RPMI7951 (cell line): ENCODE data around the gene DNMT1. TPM values are rescaled to one million over a fixed set of nuclear protein-coding genes. Genes with fewer than 3 reads are reported as not detected.
"Not testable (repeated sequence)": the region's sequence is repeated elsewhere in the genome, so short reads cannot be mapped to it uniquely, and the experiment has no call there.

Source experiments
- DNase-seq: peaks from one replicate; pipeline ENCODE4 v3.0.0-alpha.2; 2012; ENCODE audit warnings: low read depth
- total RNA-seq: library from RNA; depleted of rRNA; stranded (reverse); fragments of >200 nt; shearing (Covaris generic); gene quantifications from 2 replicates; pipeline ENCODE4 v1.2.3, GENCODE V29; 2014; rRNA removed

The DNMT1 gene
- total RNA-seq = 100 and 108 TPM in 2 replicates

DNA sequence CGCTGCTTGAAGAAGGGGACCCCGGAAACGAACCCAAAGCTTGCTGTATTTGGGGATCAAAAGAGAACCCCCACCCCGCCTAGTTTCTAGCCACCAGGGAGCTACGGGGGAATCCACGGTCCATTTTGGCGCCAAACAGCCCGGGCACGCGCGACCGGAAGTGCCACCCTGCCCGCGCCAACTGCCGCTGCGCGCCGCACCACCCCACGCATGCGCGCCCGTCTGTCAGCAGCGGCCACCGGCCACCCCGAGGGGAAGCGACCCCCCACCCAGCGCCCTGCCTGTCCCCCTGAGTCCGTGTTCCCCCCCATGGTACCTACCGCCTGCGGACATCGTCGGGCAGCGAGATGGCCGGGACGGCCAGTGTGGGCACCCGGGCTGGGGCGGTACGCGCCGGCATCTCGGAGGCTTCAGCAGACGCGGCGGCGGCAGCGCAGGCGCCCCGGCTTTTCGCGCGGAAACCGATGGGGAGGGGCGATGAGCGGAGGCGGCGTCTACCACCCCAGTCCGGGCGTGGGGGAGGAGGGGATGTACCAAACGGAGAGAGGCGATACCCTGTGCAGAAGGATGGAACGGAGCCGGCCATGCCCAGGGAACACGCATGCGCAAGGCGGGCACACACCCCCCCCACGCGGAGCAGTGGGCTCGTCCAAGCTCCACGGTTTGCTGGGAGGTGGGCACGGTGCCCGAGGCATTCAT is at the start of gene DNMT1:
Gene DNMT1, minus strand, starts transcription at position 454 of the 699 bp plus-strand sequence. Its CDS starts 54 bp downstream, at position 400.
- DNase-seq = peak; percentile 96

DNA sequence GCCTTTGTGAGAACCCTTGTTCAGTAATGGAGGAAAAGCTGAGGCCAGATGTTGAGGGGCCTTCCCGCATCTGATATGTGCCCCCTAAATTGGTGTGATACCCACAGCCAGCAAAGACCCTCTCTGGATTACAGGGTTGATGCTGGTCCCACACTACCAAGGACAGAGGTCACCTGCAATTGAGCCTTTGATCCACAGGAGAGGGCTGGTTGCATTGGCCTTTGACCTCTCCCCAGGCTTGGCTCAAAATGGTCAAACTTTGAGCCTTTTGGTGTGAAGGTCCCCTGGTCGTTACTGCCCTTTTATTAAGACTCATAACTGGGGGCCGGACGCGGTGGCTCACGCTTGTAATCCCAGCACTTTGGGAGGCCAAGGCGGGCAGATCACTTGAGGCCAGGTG is 48.9 kb upstream of the DNMT1 start:
- no peak for DNase-seq

DNA sequence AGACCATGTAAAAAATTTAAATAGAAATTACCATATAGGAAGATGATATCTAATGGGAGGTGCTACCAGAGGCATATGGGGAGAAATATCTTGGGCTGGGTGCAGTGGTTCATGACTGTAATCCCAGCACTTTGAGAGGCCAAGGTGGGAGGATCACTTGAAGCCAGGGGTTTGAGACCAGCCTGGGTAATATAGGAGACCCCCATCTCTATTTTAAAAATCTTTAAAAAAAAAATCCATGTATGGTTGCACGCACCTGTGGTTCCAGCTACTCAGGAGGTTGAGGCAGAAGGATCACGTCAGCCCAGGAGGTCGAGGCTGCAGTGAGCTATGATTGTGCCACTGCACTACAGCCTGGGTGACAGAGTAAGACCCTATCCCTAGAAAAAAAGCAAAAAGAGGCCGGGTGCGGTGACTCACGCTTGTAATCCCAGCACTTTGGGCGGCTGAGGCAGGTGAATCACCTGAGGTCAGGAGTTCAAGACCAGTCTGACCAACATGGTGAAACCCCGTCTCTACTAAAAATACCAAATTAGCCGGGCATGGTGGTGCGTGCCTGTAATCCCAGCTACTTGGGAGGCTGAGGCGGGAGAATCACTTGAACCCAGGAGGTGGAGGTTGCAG is 47.2 kb upstream of the DNMT1 start:
- not testable (repeated sequence) for DNase-seq

DNA sequence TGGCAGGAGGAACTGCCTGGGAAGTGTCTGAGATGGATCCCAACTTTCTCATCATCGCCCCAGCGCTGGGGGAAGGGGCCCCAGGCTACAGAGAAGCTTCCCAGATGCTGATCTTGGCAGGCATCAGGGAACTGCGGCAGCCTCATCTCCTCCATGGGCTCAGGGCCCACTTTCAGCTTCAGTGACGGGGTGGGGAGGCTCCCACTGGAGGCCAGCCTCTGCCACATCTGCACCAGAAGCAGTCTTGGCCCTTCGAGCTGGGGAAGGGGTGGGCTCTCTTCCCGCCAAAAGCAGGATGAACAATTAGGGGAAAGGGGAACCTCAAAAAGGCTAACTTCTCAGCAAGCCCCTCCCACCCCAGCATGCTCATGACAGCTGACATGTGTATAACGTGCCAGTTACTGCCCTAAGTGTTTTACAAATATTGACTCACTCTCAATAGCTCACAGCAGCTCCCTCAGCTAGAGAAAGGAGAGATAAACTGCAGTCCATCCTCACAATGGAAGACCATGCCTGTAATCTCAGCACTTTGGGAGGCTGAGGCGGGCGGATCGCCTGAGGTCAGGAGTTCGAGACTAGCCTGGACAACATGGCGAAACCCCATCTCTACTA is 43.5 kb upstream of the DNMT1 start:
- peak; percentile 57 for DNase-seq

DNA sequence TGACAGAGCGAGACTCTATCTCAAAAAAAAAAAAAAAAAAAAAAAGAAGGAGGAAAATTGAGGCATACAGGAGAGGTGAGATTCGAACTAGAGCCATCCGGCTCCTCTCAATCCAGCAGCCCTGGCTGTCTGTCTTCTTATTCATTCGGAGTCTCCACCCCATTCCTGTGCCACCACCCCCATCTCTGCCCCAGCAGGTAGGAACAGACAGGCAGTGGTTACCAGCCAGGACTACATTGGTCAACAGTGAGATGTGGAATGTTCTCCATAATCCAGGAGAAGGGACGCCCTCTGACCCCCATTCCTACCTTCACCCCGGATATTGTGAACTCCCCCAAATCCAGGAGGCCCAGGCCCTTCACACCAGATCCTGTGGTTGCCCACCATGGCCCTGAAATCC is 42.9 kb upstream of the DNMT1 start:
- DNase-seq = no peak

DNA sequence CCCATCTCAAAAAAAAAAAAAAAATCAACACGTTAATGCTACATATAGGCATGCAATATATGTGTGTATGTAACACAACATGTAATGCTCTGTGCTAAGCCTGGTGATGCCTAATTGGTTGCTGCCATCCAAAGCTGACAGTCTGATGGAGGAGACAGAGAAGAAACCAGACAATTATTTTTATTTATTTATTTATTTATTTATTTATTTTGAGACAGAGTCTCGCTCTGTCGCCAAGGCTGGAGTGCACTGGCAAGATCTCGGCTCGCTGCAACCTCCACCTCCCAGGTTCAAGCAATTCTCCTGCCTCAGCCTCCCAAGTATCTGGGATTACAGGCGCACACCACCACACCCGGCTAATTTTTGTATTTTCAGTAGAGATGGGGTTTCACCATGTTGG is 40.7 kb upstream of the DNMT1 start:
- not testable (repeated sequence) for DNase-seq

DNA sequence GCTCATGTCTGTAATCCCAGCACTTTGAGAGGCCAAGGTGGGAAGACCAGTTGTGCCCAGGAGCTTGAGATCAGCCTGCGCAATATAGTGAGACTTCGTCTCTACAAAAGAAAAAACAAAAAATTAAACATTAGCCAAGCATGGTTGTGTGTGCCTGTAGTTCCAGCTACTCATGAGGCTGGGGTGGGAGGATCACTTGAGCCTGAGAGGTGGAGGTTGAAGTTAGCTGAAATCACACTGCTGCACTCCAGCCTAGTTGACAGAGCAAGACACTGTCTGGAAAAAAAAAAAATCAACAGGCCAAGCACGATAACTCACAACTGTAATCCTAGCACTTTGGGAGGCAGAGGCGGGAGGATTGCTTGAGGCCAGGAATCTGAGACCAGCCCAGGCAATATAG is 40.2 kb upstream of the DNMT1 start:
- DNase-seq = no peak

DNA sequence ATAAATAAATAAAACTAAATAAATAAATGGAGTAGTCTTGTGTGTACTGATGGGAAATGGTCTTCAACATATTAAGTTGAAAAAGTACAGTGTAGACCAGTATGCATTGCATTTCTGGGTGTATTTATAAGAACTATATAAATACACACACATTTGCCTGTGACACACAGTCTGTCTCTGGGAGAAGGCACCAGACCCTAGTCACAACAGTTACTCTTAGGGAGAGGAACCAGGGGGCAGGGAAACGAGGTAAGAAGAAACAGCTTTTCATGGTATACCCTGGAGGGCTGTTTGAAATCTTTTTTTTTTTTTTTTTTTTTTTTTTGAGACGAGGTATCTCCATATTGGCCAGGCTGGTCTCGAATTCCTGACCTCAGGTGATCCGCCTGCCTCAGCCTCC is 39.2 kb upstream of the DNMT1 start:
- DNase-seq = no peak

DNA sequence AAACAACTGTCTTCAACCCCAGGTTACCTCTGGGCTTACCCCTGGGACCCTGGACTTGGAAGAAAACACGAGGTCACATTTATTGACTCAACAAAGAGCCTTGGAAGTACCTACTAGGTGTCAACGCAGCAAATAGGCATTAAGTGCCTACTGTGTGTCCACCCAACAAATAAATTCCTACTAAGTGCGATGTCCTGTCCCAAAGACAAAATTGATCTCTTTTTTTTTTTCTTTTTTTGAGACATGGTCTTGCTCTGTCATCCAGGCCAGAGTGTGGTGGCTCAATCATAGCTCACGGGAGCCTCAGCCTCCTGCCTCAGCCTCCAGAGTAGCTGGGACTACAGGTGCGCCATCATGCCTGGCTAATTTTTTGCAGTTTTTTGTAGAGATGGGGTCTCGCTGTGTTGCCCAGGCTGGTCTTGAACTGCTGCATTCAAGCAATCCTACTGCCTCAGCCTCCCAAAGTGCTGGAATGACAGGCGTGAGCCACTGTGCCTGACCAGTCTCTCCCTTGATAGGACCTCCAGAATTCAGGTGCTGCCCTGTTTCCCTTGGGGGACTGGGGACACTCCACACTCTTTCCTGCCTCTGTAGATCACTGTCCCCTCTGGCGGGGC is 37.0 kb upstream of the DNMT1 start:
- no peak for DNase-seq

DNA sequence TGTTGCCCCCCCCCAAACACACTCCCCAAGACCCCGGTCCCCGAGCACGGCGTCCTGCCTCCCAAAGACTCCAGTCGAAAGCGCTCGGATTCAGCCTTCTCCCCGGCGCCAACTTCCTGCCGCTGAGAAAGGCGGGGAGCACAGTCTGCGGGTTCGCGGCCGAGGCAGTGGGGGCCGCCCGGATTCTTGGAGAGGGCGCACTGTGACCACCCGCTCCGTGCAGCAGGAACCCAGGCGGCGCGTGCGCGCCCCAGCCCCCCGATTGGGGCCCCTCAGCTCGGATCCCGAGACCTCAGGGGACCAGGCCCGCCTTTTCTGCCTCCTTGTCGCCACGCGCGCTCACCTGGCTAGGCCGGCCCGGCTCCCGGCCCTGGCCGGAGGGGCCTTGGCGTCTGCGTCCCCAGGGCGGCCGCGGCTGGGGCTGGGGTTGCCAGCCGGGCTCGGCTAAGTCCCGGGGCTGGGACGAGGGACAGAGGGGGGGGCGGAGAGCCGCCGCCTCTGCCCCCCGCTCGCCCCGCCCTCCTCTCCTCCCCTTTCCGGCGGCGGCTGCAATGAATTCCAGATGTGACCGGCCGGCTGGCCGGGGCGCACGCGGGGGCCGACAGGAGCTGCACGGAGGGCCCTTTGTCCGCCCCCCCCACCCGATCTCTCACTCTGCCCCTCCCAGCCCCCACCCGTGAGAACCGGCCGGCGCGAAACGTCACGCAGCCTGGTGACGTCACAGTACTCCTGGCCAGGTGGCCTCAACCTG is 36.3 kb upstream of the DNMT1 start, which contains the start of gene S1PR2:
Gene S1PR2, minus strand, starts transcription at position 471 of the 751 bp plus-strand sequence. CDS start 6,426 bp downstream, outside the sequence.
- peak; percentile 76 for DNase-seq

DNA sequence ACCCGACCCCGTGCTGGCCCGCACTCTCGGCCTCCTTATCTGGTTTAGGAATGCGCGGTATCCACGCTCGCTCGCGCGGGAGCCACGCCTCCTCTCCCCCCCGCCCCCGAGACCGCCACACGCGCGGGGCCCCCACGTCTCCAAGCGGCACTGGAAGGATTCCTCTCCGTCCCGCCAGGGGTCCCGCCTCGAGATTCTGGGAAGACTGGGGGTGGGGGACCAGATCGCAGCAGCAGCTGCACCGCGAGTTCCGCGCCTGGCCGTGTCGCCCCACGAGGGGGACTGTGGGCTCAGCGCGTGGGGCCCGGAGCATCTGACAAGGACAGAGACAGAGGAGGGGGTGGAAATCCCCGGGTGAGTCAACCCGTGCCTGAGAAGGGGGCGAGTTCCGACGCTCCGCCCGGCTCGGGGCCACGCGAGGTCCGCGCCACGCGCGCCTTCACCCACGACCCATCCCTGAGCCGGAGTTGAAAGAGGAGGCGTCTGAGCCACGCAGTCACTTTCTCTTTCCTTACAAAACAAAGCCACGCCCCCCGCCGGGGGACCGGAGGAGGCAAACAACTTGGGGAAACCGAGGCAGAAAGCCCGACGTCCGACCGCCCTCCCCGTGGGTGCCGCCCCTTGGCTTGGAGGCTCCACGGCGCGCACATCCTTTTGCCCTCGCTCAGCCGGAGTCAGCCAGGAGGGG is 35.6 kb upstream of the DNMT1 start:
- no peak for DNase-seq

DNA sequence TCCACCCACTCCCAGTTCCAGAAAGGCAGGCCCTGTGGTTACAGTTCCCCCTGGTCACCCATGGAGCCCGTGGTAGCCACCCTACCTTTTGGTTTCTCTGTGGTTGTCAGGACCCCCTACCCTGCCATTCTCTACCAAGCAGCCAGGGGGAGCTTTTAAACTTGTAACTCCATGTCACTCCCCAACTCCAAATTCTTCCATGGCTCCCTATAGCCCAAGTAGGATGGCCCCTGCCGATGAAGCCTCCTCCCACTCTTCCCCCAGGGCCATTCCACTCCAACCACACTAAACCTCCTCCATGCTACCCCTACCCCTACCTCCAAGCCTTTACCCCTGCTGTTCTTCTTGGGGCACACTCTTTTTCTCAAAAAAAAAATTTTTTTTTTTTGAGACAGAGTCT is 34.2 kb upstream of the DNMT1 start:
- peak; percentile 40 for DNase-seq

DNA sequence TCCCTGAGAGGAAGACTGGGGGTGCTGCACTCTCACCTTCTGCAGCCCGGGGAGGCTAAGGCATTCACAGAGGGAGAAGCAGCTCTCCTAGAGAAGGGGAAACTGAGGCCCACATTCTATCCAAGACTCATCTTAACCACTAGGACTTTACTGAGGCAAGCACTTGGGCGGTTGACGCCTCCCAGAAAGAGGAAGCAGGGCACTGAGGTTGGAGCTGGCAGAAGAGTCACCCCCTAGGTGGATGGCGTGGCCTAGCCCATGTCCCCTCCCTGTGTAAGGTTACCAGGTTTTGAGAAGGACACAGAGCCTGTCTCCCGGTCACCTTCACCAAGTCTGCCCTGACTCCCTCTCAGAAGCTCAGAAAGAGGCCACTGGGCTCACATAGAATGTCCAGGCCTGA is 33.6 kb upstream of the DNMT1 start:
- DNase-seq = no peak

DNA sequence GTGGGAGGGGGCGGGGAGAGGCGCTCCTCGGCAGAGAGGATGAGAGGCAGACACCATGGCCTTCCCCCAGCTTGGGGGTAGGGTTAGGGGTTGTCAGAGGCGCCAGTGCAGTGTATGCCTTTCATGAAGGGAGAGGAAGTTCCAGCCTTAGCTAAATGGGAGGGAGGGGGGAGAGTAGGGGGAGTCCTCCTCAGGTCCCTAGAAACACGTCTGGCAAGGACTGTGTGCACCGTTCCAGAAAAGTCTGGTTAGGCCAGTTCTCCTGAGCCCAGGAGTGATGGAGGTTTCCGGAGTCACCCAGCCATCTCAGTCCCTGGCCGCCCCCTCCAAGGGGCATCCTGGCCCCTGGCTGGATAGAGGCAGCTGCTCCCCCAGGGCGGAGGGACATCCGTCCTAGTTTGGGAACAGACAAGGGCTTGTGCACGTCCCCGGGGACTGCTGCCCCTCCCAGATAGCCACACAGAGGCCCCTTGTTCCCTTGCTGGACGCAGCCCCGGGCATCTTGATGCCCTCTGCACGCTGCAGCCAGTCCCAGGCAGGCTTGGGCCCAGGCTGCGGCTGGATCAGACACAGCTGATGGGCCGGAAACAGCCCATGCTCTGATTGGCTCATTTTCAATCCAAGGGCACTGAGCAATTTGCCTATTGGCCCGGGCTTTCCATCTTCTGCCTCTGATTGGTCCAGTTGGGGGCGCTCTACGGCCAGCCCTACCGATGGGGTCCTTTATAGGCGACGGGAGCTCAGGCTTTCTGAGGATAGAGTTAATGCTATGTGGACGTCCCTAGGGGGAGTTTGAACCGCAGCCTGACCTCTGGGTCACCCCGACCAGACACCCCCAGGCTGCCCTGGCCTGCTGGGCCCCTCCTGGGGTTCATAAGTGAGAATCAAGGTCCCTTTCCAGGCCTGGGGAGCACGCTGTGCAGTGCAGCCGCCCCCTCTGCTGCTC is 32.5 kb upstream of the DNMT1 start:
- DNase-seq = peak; percentile 64

DNA sequence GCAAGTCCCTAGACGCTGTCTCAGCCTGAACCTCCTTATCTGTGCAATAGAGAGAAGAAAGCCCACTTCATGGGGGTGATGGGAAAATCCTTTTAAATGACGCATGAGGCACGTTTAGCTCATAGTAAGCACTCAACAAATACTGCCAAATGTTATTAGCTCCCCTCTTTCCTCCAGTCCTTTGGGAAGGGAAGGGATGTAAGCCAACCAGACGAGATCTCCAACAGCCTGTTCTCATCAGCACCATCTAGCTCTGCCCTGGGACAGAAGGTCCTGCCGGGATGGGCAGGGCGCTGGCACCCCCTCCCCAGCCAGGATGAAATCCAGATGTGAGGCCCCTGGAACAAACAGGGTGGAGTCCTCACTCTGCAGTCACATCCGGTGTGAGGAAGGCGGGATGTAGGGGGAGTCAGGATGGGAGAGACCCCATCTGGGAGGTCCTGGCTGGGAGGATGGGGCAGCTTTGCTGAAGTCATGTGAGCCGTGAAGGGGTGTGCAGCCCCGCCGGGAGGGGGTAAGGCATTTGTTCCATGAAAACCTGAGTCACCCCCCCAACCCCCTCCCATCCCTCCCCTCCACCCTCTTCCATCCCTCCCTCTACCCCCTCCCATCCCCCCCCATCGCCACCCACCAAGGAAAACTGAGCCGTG is 31.7 kb upstream of the DNMT1 start:
- no peak for DNase-seq

DNA sequence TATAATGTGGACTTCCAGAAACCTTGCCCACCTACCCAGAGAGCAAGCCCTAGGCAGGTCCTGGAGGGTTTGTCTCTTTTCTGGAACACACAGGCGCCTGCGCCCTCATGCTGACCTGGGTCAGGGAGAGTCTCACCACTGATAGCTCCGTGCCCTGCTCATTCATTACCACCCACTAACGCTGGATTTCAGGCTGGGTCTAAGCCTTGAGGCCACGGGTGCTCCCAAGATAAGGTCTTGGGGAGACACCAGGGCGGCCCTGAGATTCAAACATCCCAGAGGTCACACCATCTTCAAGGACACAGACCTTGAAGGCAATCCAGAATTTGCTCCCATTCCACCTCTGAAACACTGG is 31.2 kb upstream of the DNMT1 start:
- no peak for DNase-seq

DNA sequence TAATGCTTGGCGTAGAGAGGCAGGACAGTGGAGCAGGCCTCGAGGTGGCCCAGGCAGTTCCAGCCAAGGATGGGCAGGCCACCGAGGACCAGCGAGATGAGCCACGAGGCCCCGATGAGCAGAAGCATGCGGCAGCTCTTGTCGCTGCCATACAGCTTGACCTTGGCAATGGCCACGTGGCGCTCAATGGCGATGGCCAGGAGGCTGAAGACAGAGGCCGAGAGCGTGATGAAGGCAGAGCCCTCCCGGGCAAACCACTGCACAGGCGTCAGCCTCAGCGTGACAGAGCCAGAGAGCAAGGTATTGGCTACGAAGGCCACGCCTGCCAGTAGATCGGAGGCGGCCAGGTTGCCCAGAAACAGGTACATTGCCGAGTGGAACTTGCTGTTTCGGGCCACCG is 29.6 kb upstream of the DNMT1 start:
- DNase-seq = no peak

DNA sequence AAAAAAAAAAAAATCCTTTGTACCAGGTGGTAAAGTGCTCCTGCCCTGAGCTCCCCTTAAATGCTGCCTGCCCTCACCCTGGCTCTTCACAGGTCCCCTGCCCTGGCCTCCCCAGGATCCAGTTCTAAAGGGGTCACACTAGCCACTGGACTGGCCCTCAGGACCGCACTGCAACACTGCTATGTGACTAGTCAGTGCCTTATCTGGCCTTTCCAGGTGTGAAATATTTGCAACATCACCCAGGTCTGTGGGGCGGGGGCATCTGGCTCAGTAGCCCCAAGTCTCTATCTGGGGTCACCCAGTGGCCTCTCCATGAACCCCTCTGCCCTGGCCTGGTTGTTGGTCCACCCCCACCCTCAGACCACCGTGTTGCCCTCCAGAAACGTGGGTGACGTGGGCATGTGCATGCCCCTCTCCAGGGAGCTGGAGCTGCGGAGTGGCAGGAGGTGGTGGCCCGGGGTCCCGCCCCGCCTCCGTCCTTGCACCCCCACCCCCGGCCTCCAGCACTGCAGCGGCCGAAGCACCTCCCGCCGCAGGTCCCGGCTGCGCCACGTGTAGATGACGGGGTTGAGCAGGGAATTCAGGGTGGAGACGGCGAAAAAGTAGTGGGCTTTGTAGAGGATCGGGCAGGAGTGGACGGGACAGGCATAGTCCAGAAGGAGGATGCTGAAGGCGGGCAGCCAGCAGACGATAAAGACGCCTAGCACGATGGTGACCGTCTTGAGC is 28.9 kb upstream of the DNMT1 start:
- DNase-seq = no peak
